ENCODE results near the gene TSBP1. TPM values are rescaled to one million over a fixed set of nuclear protein-coding genes. Genes with fewer than 3 reads are reported as not detected.
"Not testable (repeated sequence)": the region's sequence is repeated elsewhere in the genome, so short reads cannot be mapped to it uniquely, and the experiment has no call there.

Gene TSBP1
- total RNA-seq, 3 donors from 2014 or later: not detected

GRCh38 chr6:32318501-32318900 lies 53.2 kb downstream of the TSBP1 start:
- no peaks in the 10 kb centered on the region for H3K36me3 ChIP-seq (ENCODE audit: low read depth)
- H3K4me1 ChIP-seq (ENCODE audit: low read depth): no peaks in the 10 kb centered on the region
- ATAC-seq (no peak), DNase-seq (no peak)
- no peak for TF ChIP-seq CTCF (IDR thresholded peaks at IDR 0.05)
- H3K4me3 ChIP-seq: no peak overlapping the region
- no peaks in the 10 kb centered on the region for H3K9me3 ChIP-seq
- intact Hi-C loops (cut with DNase I, micrococcal nuclease): no loop called here

- intact Hi-C loops (cut with DNase I, micrococcal nuclease): no loop called here
Measured at GRCh38 chr6:32317541-32317940, 54.2 kb downstream of the TSBP1 start.

GRCh38 chr6:32313964-32314363 lies 57.7 kb downstream of the TSBP1 start:
- Histone ChIP-seq H3K4me1 (ENCODE audit: low read depth) (no peaks in the 10 kb centered on the region), H3K36me3 (ENCODE audit: low read depth) (no peaks in the 10 kb centered on the region), H3K9me3 (no peaks in the 10 kb centered on the region), H3K4me3 (no peak overlapping the region)
- no peak for ATAC-seq
- TF ChIP-seq CTCF (IDR thresholded peaks at IDR 0.05): no peak
- intact Hi-C loops (cut with DNase I, micrococcal nuclease): no loop called here
- DNase-seq: no peak

More at GRCh38 chr6:32317541-32317940, 54.2 kb downstream of the TSBP1 start:
- ATAC-seq: no peak
- H3K4me3 ChIP-seq: no peak overlapping the region
- H3K9me3 ChIP-seq: no peaks in the 10 kb centered on the region
- no peaks in the 10 kb centered on the region for H3K4me1 ChIP-seq (ENCODE audit: low read depth)
- no peaks in the 10 kb centered on the region for H3K36me3 ChIP-seq (ENCODE audit: low read depth)
- no peak for TF ChIP-seq CTCF (IDR thresholded peaks at IDR 0.05)
- no peak for DNase-seq

- Histone ChIP-seq H3K4me1 (ENCODE audit: low read depth) (no peaks in the 10 kb centered on the region), H3K36me3 (ENCODE audit: low read depth) (no peaks in the 10 kb centered on the region), H3K4me3 (no peak overlapping the region), H3K9me3 (no peaks in the 10 kb centered on the region)
- no peak for TF ChIP-seq CTCF (IDR thresholded peaks at IDR 0.05)
- no peak for DNase-seq
- no peak for ATAC-seq
- intact Hi-C loops (cut with DNase I, micrococcal nuclease): no loop called here
Measured at GRCh38 chr6:32298632-32299336, 72.9 kb downstream of the TSBP1 start.

GRCh38 chr6:32294980-32295379 lies 76.7 kb downstream of the TSBP1 start:
- ATAC-seq; H3K9me3 ChIP-seq; DNase-seq; H3K36me3 ChIP-seq (ENCODE audit: low read depth); intact Hi-C loops (cut with DNase I, micrococcal nuclease); H3K4me3 ChIP-seq; H3K4me1 ChIP-seq (ENCODE audit: low read depth): not testable (repeated sequence)

GRCh38 chr6:32294566-32294965 lies 77.1 kb downstream of the TSBP1 start:
- Histone ChIP-seq H3K4me1 (ENCODE audit: low read depth) (no peaks in the 10 kb centered on the region), H3K4me3 (no peak overlapping the region), H3K36me3 (ENCODE audit: low read depth) (no peaks in the 10 kb centered on the region), H3K9me3 (no peaks in the 10 kb centered on the region)
- no peak for ATAC-seq
- intact Hi-C loops (cut with DNase I, micrococcal nuclease): no loop called here
- DNase-seq: no peak
- TF ChIP-seq CTCF (IDR thresholded peaks at IDR 0.05): no peak
